Hematopoietic multipotent progenitor cell treated with erythropoietin and hydrocortisone succinate and interleukin-3 and kit ligand, for 4 days (in vitro differentiated cells): ENCODE measurements around the gene PTP4A1.
A peak's percentile ranks its signal among the peaks of the same experiment; 100 is the strongest.
"Not testable (repeated sequence)": the region's sequence is repeated elsewhere in the genome, so short reads cannot be mapped to it uniquely, and the experiment has no call there.

ENCODE experiments used
- DNase-seq: peaks from one replicate; pipeline ENCODE4 v3.0.0-alpha.2; 2015

Gene PTP4A1

DNA sequence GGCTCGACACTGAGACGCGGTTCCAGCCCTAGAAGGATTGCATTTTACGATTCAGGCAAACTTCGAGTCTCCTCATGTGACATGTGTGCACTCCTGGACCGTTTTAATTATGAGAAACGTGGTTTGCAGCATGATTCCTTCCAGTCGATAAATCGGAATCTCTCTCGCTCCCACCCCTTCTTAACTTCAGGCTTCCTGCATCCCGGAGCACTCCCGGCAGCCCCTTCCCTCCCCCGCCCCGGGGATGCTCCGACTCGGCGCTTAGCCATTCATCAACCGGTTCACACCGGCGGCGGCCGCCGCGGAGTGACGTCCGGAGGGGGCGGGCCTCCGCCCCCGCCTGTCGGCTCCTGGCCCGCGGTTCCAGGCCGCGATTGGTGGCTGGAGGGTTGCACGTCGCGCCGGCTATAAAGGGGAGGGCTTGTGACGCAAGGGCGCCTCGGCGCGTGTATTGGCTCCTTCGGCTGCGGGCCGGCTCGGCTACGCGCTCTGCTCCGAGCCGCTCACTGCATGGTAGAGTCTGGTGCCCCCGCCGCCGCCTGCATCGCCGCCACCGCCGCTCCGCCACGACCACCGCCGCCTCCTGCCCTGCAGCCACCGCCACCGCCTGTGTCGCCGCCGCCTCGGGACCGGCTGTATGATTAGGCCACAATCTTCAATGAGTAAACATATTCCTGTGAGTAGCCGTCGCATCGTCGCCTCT lies at the start of gene PTP4A1, which contains the start of gene LOC128125822:
TSS of gene PTP4A1 (plus strand) at position 437 of the 703 bp plus-strand sequence. CDS start 4,401 bp downstream, outside the sequence.
TSS of gene LOC128125822 (plus strand) at position 437 of the 703 bp plus-strand sequence.
- DNase-seq, result peak; percentile 99

DNA sequence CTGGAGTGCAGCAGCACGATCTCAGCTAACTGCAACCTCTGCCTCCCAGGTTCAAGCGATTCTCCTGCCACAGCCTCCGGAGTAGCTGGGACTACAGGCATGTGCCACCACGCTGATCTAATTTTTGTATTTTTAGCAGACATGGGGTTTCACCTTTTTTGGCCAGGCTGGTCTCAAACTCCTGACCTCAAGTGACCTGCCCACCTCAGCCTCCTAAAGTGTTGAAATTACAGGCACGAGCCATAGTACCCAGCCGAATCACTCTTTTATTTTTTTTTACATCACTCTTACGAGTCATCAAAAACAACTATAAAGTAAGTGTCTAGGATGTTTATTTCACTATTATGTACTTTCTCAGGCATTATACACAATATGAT lies 49.4 kb upstream of the PTP4A1 start:
- not testable (repeated sequence) for DNase-seq

DNA sequence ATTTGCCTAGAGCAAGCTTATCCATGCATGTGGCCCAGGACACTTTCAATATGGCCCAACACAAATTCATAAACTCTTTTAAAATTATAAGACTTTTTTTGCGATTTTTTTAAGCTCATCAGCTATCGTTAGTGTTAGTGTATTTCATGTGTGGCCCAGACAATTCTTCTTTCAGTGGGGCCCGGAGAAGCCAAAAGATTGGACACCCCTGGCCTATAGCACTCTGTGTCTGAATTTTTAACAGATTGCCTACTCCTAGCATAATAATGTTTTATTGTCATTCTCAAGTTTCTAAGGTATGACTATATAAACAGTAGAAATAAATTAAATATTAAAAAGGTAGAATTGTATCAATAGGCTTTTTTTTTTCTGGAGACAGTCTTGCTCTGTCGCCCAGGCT lies 48.6 kb upstream of the PTP4A1 start:
- DNase-seq, result no peak

DNA sequence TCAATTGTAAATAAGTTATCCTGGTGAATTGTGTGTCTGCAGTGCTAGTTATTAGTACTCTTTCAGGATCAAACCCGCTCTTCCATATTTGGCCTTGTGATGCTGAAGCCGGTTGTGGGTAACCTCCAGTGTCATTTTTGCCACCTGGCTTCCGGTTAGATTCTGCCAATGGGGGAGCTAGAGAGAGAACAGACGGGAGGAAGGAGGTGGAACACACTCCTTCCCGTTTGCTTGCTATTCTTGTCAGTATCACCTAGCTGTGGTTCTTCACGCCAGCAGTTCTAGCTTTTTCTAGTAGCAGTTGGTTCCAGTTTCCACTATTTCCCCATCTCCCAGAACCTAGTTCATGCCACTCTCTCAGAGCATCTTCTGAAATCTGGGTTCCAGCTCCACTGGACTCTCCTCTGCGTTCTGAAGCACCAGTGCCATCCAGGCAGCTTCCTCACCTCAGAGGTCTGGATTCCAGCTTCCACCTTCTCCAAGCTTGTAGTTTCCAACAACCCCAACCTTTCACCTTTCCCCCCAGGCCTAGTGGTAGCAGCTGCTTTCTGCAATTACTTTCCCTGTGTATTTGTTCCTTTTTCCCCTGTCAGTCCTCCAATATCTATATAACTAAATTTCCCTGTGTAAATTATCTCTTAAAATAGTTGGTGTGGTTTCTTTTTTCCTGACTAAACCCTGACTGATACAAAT lies 46.9 kb upstream of the PTP4A1 start:
- no peak for DNase-seq

DNA sequence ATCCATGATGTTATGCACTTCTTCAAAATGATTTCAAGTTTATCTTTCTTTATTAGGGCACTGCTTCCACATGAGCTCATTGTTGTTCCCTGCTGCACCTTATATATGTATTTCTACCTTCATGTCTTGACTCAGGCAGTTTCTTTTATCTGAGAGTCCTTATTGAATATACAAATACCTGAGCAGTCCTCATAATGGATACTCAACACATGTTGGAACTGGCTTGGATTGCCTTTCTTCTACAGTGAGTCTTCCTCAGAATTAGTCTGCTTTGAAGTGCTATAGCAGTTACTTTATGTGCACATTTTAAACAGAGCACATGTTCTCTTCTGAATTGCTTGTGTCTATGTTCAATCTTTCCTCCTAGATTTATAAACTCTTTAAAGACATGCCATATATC lies 45.3 kb upstream of the PTP4A1 start:
- no peak for DNase-seq

DNA sequence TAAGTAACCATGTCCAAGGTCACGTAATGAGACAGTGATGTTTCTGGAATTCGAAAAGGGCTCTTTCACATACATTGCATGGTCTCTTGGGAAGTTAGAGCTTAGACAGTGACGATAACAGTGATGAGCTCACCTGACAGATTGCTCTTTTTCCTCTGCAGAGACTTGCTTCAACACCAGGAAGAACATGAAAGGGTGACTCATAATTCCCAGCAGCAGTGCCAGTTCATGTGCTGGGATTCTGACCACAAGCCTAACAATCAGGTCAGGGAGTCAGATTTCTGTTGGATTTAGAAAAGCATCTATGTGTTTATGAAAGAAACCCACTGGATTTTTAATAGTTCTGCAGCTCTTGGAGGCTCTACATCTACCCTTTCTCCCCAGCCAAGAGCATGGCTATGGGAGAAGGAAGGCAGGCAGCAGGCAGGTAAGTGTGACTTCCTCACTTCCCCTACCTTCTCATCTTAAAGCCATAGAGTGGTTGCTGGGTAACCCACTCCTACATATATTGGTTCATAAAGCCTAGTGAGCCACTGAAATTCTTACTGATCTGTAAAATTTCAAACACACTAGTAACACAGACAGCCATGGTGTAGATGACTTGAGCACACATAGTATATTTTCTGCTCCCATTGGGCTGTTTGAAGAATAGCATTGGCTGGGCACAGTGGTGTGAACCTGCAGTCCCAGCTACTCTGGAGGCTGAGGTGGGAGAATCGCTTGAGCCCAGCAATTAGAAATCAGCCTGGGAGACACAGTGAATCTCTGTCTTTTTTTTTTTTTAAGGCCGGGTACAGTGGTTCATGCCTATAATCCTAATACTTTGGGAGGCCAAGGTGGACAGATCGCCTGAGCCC lies 44.4 kb upstream of the PTP4A1 start:
- DNase-seq, result no peak

DNA sequence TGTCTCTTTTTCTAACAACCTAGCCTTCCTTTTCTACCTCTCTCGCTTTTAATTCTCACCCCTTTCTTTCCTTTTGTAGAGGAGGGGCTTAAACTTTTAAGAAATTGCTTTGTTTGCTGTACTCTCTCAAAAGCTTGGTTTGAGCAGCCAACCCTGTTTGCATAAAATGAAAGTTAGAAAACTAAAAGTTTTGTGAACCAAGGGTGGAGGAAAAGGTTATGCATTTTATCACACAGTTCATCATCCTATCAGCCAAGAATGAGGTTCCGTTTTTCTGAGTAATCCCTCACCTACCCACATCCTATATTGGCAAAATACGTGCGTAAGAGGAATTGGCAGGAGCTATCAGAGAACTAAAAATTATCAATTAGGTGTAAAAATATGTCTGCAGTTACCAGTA lies 42.8 kb upstream of the PTP4A1 start:
- peak; percentile 20 for DNase-seq

DNA sequence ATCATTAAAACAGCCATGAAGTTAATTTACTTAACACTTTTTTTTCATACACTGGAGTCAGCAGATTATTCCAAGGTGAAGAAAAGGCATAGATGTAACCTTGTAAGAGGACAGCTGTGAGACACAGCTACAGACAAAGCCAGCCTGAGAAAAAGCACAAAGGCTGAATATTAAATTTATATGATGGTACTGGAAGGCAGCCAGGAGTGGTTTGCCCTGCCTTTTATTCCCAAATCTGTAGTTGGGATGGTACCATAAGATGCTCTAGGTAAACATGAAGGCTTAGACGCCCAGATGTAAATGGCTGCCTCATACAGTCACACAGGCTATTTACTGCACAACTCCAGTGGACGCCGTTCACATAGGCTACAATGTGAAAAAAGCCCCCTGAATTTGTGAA lies 42.1 kb upstream of the PTP4A1 start:
- no peak for DNase-seq

DNA sequence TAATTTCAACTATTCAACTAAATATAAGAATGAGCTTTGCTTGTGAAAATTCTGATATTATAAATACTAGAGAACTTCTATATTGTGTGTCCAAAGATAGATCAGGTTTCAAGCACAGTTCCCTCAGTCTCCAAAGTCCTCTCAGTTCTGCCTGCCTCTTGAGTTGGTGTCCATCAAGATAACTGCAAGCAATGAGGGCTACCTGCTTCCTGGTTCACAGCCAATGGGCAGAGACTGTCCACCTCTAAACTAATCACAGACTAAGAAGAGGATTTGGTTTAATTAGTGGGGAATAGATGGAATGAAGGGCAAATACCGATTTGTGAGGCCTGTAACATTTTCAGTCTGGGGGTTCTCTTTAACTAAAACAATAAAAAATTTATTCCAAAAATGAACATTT lies 41.3 kb upstream of the PTP4A1 start:
- DNase-seq, result no peak

DNA sequence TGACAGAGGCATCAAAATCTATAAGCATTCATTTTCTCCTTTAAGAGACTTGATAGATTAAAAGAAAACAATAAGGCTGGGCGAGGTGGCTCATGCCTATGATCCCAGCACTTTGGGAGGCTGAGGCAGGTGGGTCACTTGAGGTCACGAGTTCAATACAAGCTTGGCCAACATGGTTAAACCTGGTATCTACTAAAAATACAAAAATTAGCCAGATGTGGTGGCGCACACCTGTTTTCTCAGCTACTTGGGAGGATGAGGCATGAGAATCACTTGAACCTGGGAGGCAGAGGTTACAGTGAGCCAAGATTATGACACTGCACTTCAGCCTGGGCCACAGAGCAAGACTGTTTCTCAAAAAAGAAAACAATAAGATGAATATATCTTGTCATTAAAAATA lies 39.3 kb upstream of the PTP4A1 start:
- no peak for DNase-seq

DNA sequence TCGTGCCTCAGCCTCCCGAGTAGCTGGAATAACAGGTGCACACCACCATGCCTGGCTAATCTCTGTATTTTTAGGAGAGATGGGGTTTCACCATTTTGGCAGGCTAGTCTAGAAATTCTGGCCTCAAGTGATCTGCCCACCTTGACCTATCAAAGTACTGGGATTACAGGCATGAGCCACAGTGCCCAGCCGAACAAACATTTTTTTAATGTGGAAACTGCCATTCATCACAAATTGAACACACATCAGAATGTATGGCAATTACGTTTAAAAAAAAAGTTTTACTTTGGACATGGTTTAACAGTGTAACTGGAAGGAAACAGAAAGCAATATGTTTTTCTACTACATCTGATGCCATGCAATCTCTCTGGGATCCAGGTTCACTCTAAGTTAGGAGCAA lies 38.3 kb upstream of the PTP4A1 start:
- no peak for DNase-seq

DNA sequence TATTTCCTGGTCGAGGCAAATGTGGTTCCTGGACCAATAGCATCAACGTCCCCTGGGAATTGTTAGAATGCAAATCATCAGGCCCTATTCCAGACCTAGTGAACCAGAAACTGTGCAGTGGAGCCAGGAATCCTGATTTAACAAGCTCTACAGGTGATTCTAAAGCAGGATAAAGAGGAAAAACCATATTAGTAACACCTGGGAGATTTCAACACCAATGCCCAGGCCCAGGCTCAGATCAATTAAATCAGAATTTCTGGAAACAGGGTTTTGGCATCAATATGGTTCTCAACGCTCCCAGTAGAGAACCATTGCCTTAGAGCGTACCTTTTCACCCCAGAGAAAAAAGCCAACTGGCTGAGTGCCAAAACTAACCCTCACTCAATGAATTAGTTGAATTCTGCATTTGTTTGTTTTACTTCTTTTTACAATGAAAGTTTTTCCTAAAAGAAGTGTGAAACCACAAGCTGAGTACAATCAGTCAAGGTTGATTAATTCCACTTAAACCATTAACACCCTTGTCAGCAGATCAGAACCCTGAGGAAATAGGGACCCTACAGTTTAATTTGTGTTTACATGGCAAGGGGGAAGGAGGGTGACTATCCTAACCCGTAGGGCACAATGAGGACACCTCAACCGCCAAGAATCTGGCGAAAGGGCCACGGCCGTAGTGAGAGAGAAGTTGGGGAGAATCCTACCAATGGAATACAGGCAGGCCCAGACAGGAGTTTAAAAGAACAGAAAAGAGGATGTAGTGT lies 34.9 kb upstream of the PTP4A1 start:
- DNase-seq, result no peak

DNA sequence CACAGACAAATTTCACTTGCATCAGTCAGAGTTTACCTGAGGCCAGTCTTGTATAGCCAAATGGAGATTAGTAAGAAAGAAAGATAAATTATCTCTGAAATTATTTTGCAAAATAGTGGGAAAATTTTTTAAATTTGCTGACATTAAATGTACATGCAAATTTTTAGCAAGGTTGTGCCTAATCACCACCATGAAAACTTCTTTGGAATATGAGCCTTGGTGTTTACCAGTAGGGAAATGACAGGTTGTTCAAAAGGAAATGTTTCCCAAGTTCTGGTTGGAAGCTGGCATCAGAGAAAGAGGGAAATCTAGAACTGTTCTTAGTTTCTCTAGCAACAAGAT lies 34.4 kb upstream of the PTP4A1 start:
- no peak for DNase-seq

DNA sequence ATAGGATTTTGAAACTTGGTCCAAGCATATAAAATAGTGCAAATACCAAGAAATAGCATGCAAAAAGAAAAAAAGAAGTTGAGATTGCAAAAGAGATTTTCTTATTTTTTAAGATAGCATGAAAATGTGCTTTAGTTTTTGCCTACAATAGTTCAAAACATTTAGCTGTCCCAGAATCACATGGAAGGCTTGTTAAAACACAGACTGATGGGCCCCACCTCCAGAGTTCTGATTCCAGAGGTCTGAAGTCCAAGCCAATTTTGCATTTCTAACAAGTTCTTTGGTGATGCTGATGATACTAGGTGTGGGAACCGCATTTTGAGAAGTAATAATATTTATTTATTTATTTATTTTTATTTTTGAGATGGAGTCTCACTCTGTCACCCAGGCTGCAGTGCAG lies 33.7 kb upstream of the PTP4A1 start:
- no peak for DNase-seq

DNA sequence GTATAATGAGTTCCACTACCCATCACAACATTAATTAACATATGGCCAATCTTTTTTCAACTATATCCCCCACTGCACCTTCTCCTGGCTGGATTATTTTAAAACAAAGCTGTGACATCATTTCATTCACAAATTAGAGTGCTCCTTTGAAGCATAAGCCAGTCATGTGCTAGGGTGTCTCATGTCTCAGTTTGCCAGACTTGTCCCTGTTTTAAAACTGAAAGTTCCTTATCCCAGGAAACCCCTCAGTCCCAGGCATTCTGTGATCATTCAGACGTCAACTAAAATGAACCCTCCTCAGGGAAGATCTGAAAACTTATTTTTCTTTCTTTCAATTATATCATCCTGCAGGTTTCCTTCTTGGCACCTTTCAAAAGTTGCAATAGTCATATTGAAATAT lies 29.3 kb upstream of the PTP4A1 start:
- DNase-seq, result no peak

DNA sequence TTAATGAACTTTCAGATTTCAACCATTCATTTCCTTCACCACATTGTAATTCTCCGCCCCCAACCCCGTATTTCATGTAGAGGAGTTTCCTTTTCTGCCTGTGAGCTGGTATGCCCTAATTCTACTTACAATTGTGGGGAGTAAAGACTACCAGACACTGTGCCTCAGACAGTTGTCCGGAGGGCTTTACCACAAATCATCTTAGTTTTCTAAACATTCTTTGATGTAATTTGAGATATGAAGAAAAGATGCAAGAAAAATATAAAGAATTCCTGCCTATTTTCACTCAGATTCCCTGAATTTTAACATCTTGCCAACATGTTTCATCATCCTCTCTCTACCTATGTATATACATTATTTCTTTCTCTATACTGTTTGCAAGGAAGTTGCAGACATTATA lies 28.3 kb upstream of the PTP4A1 start:
- DNase-seq, result no peak

DNA sequence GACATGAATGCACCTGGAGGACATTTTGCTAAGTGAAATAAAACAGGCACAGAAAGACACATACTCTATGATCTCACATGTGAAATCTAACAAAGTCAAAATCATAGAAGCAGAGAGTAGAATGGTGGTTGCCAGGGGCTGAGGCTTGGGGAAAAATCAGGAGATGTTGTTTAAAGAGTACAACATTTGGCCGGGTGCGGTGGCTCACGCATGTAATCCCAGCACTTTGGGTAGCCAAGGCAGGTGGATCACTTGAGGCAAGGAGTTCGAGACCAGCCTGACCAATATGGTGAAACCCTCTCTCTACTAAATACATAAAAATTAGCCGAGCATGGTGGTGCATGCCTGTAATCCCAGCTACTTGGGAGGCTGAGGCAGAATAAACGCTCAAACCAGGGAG lies 26.0 kb upstream of the PTP4A1 start:
- no peak for DNase-seq

DNA sequence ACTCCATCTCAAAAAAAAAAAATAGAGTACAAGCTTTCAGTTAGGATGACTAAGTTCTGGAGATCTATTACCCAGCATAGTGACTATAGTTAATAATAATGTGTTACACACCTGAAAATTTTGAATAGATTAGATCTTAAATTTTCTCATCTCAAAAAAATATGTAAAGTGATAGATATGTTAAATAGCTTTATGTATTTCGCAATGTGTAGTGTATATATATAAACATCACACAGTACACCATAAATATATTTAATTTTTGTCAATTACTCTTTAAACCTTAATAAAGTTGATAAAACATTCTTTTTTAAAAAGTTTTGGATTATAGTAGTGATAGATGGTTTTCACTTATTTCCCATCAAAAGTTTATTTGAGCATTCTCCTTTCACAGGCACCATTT lies 25.6 kb upstream of the PTP4A1 start:
- DNase-seq, result no peak

DNA sequence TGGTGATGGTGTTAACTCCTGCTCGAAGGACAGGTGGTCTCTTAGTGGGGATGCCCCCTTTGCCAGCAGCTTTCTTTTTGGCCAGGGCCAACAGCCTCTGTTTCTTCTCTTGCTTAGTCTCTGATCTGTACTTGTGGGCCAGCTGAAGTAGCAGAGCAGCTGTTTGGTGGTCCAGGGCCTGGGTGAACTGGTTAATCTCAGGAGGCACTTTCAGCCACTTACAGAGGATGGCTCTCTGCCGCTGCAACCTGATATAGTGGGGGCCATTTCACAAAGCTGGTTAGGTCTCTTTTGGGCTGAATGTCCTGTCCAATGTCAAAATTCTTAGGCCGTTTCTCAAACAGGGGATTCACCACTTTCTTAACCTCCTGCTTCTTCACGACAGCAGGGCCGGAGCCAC lies 23.2 kb upstream of the PTP4A1 start:
- no peak for DNase-seq

DNA sequence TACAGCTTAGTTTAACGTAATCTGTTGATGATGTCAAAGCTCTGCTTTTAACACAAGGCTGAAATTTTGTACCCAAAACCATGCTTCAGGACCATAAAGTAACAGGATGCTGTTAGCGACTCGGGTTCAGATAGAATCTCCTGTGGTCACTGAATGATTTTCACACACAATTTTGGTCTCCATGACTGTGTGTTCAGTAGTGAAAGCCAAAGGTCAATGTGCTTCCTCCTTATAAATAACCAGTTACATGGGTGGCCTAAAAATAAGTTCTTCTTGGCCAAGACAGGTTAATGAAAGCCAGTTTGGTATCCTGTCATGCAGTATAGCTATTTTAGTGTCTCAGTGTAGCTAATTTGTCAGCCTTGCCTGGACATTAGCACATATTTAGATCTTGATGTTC lies 19.1 kb upstream of the PTP4A1 start:
- peak; percentile 24 for DNase-seq

DNA sequence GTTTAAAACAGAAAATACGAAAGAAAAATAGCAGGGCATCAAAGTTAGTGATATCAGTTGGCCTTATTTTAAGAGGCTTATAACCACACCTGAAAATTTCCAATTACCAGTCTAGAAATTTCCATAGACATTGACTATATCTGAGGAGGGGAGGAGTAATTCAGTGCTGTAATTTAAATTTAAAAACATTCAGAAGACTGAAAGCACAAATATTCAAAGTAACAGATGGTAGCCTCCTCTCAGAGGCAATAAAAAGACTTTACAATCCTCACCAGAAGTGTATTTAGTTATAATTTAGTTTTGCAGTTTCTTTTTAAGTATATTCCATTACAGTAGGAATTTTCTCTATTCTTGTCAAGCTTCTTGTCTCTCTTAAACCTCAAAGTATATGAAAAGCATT lies 18.4 kb upstream of the PTP4A1 start:
- DNase-seq, result no peak

DNA sequence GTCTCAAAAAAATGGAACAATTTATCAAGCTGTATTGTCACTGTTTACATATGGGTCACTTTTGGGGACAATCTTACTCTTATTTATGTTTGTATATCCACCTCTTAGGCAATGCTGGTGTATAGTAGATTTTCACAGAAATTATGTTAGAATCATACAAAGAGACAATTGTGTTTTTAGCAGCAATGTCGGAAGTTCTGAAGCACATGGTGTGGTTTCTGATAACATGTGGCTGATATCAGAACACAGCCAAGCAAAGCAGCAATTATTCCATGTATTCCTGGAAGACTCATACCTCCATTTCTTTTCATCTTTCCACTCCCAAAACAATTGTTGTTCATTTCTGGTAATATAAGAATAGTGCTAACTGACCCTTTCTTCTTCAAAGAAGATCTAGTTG lies 17.5 kb upstream of the PTP4A1 start:
- DNase-seq, result no peak

DNA sequence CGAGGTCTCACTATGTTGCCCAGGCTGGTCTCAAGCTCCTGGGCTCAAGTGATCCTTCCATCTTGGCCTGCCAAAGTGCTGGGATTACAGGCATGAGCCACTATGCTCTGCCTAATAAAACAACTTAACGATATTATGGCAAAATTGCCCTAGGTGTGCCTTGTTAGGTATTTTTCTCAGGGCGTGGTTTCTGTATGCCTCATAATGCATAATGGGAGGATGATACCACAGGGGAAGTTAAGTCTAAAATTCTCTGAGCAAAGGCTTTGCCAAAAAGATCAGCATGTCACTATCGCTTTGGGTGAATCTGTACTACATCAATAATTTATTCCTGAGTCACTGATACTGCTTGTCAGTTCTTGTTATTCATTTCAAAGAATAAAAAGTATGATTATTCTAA lies 15.9 kb upstream of the PTP4A1 start:
- DNase-seq, result no peak
